ENCODE measurements around the gene ANGPTL2. TPM values are rescaled to one million over a fixed set of nuclear protein-coding genes. Genes with fewer than 3 reads are reported as not detected.

The ANGPTL2 gene
- total and polyA plus RNA-seq, 4 donors, result 0.93 to 3.2 (median 1.9) TPM

GRCh38 chr9:127084076-127085039 is 38.1 kb downstream of the ANGPTL2 start:
- DNase-seq (ENCODE audit: low spot score), result no peak
- no peaks in the 10 kb centered on the region for H3K27me3 ChIP-seq (ENCODE audit: control insufficient read depth in 4 of 4, insufficient read depth in 4 of 4, low read length in 3 of 4)

More at GRCh38 chr9:127084076-127085039, 38.1 kb downstream of the ANGPTL2 start:
- Histone ChIP-seq H3K4me3 (ENCODE audit: low read depth in 1 of 3, low read length in 3 of 3) (no peak overlapping the region), H3K9me3 (ENCODE audit: control insufficient read depth in 4 of 4, low read length in 3 of 4) (no peaks in the 10 kb centered on the region), H3K9ac (ENCODE audit: low read depth in 1 of 2, low read length in 2 of 2) (no peak overlapping the region), H3K36me3 (ENCODE audit: control insufficient read depth in 4 of 4, insufficient read depth in 3 of 4, low read depth in 1 of 4, low read length in 3 of 4) (no peaks in the 10 kb centered on the region), H3K4me1 (ENCODE audit: control insufficient read depth in 4 of 4, insufficient read depth in 4 of 4, low read length in 3 of 4) (no peaks in the 10 kb centered on the region), H3K27ac (ENCODE audit: low read depth in 1 of 2, low read length in 2 of 2) (no peak overlapping the region)
- 94% methylated on average over 12 of the region's 12 CpGs for WGBS
- no peak for TF ChIP-seq SP1 (IDR thresholded peaks at IDR 0.05)
- no peak for TF ChIP-seq HNF4G (IDR thresholded peaks at IDR 0.05)
- no peak for TF ChIP-seq ZBTB33 (IDR thresholded peaks at IDR 0.05)
- TF ChIP-seq YY1 (IDR thresholded peaks at IDR 0.05), result no peak
- no peak for TF ChIP-seq FOXA2 (IDR thresholded peaks at IDR 0.05)
- TF ChIP-seq REST (IDR thresholded peaks at IDR 0.05), result no peak
- no peak for TF ChIP-seq EGR1 (IDR thresholded peaks at IDR 0.05; ENCODE audit: low read depth in 2 of 2)
- TF ChIP-seq RAD21 (IDR thresholded peaks at IDR 0.05), result no peak
- no peak for TF ChIP-seq RXRA (IDR thresholded peaks at IDR 0.05)
- no peak for TF ChIP-seq FOXA1 (IDR thresholded peaks at IDR 0.05)
- no peak for TF ChIP-seq HNF4A (conservative IDR thresholded peaks at IDR 0.05)
- no peak for TF ChIP-seq NR2F2 (IDR thresholded peaks at IDR 0.05)
- TF ChIP-seq MAX (IDR thresholded peaks at IDR 0.05), result no peak
- TF ChIP-seq JUND (IDR thresholded peaks at IDR 0.05), result no peak
- TF ChIP-seq TAF1 (conservative IDR thresholded peaks at IDR 0.05), result no peak
- no peak for TF ChIP-seq ATF3 (IDR thresholded peaks at IDR 0.05)
- TF ChIP-seq GABPA (IDR thresholded peaks at IDR 0.05 in 1 of 2, conservative IDR thresholded peaks at IDR 0.05 in 1 of 2), result no peak
- no peak for TF ChIP-seq CTCF (IDR thresholded peaks at IDR 0.05; ENCODE audit: low read depth, low read length, missing input control)
